ENCODE data around the gene ATAD1. TPM values are rescaled to one million over a fixed set of nuclear protein-coding genes. Genes with fewer than 3 reads are reported as not detected.

Gene ATAD1
- total and polyA plus RNA-seq, 9 of the 15 experiments (the other 6 are each of a cell fraction or from before 2014, with no cell fraction given) = 11.3 to 33.8 (median 27.3) TPM

DNA sequence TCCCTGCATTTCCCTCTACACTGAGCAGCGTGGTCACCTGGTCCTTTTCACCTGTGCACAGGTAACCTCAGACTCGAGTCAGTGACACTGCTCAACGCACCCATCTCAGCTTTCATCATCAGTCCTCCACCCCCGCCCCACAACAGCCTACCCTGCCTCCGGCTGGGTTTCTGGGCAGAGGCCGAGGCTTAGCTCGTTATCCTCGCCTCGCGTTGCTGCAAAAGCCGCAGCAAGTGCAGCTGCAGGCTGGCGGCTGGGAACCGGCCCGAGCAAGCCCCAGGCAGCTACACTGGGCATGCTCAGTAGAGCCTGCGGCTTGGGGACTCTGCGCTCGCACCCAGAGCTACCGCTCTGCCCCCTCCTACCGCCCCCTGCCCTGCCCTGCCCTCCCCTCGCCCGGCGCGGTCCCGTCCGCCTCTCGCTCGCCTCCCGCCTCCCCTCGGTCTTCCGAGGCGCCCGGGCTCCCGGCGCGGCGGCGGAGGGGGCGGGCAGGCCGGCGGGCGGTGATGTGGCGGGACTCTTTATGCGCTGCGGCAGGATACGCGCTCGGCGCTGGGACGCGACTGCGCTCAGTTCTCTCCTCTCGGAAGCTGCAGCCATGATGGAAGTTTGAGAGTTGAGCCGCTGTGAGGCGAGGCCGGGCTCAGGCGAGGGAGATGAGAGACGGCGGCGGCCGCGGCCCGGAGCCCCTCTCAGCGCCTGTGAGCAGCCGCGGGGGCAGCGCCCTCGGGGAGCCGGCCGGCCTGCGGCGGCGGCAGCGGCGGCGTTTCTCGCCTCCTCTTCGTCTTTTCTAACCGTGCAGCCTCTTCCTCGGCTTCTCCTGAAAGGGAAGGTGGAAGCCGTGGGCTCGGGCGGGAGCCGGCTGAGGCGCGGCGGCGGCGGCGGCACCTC lies 45.3 kb upstream of the ATAD1 start, which contains the start of the genes KLLN and PTEN (continued):
- TF ChIP-seq RBM14 (IDR thresholded peaks at IDR 0.05; ENCODE audit: borderline replicate concordance, insufficient read depth, low read depth, low read length) (no peak), RAD21 (CRISPR knock-in tag; conservative IDR thresholded peaks at IDR 0.05 in 1 of 2, IDR thresholded peaks at IDR 0.05 in 1 of 2) (0 out of 4 replicates have a peak, but pooled peaks have one; percentile 4 to 9), ZNF583 (CRISPR knock-in tag; IDR thresholded peaks at IDR 0.05) (no peak), ZNF165 (CRISPR knock-in tag; IDR thresholded peaks at IDR 0.05; ENCODE audit: borderline replicate concordance) (no peak), SAP30 (IDR thresholded peaks at IDR 0.05; ENCODE audit: borderline replicate concordance, insufficient read depth, low read depth, low read length, poor library complexity, severe bottlenecking) (no peak), BRF1 (IDR thresholded peaks at IDR 0.05; ENCODE audit: borderline replicate concordance, extremely low read depth, insufficient read length) (no peak), NEUROD1 (IDR thresholded peaks at IDR 0.05; ENCODE audit: borderline replicate concordance, low read depth, low read length, partially characterized antibody) (peak; percentile 14), NFE2 (IDR thresholded peaks at IDR 0.05; ENCODE audit: low read depth) (no peak), SIN3A (IDR thresholded peaks at IDR 0.05; ENCODE audit: borderline replicate concordance in 2 of 2, control insufficient read depth in 1 of 2, low read depth in 2 of 2, low read length in 2 of 2) (0 out of 4 replicates have a peak, but pooled peaks of 1 of the 2 experiments have one; percentile 50), ETV5 (CRISPR knock-in tag; IDR thresholded peaks at IDR 0.05; ENCODE audit: low read depth) (no peak), POLR2A (conservative IDR thresholded peaks at IDR 0.05) (peak; percentile 45; the same call in 1 of the 2 replicates), POLR2B (IDR thresholded peaks at IDR 0.05; ENCODE audit: low read depth, partially characterized antibody) (no peak), TAF9B (IDR thresholded peaks at IDR 0.05; ENCODE audit: partially characterized antibody) (peak; percentile 58), NRF1 (conservative IDR thresholded peaks at IDR 0.05 in 1 of 2, IDR thresholded peaks at IDR 0.05 in 1 of 2) (peak; percentile 81 to 84), MEIS2 (IDR thresholded peaks at IDR 0.05; ENCODE audit: partially characterized antibody) (no peak), PHB (CRISPR knock-in tag; IDR thresholded peaks at IDR 0.05) (no peak)
- TF ChIP-seq, protein P1, sequence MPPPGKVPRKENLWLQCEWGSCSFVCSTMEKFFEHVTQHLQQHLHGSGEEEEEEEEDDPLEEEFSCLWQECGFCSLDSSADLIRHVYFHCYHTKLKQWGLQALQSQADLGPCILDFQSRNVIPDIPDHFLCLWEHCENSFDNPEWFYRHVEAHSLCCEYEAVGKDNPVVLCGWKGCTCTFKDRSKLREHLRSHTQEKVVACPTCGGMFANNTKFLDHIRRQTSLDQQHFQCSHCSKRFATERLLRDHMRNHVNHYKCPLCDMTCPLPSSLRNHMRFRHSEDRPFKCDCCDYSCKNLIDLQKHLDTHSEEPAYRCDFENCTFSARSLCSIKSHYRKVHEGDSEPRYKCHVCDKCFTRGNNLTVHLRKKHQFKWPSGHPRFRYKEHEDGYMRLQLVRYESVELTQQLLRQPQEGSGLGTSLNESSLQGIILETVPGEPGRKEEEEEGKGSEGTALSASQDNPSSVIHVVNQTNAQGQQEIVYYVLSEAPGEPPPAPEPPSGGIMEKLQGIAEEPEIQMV (tag; conservative IDR thresholded peaks at IDR 0.05; ENCODE audit: low read depth) = no peak
- TF ChIP-seq, protein P2, sequence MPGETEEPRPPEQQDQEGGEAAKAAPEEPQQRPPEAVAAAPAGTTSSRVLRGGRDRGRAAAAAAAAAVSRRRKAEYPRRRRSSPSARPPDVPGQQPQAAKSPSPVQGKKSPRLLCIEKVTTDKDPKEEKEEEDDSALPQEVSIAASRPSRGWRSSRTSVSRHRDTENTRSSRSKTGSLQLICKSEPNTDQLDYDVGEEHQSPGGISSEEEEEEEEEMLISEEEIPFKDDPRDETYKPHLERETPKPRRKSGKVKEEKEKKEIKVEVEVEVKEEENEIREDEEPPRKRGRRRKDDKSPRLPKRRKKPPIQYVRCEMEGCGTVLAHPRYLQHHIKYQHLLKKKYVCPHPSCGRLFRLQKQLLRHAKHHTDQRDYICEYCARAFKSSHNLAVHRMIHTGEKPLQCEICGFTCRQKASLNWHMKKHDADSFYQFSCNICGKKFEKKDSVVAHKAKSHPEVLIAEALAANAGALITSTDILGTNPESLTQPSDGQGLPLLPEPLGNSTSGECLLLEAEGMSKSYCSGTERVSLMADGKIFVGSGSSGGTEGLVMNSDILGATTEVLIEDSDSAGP (CRISPR knock-in tag; IDR thresholded peaks at IDR 0.05) = no peak
- TF ChIP-seq, protein P3, sequence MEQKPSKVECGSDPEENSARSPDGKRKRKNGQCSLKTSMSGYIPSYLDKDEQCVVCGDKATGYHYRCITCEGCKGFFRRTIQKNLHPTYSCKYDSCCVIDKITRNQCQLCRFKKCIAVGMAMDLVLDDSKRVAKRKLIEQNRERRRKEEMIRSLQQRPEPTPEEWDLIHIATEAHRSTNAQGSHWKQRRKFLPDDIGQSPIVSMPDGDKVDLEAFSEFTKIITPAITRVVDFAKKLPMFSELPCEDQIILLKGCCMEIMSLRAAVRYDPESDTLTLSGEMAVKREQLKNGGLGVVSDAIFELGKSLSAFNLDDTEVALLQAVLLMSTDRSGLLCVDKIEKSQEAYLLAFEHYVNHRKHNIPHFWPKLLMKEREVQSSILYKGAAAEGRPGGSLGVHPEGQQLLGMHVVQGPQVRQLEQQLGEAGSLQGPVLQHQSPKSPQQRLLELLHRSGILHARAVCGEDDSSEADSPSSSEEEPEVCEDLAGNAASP (IDR thresholded peaks at IDR 0.05) = no peak
- TF ChIP-seq, protein P4, sequence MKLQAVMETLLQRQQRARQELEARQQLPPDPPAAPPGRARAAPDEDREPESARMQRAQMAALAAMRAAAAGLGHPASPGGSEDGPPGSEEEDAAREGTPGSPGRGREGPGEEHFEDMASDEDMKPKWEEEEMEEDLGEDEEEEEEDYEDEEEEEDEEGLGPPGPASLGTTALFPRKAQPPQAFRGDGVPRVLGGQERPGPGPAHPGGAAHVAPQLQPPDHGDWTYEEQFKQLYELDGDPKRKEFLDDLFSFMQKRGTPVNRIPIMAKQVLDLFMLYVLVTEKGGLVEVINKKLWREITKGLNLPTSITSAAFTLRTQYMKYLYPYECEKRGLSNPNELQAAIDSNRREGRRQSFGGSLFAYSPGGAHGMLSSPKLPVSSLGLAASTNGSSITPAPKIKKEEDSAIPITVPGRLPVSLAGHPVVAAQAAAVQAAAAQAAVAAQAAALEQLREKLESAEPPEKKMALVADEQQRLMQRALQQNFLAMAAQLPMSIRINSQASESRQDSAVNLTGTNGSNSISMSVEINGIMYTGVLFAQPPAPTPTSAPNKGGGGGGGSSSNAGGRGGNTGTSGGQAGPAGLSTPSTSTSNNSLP (IDR thresholded peaks at IDR 0.05; ENCODE audit: borderline replicate concordance, low read depth, low read length) = no peak
